HFF-Myc (cell line): ENCODE measurements around the gene ZCCHC18.
"Not testable (repeated sequence)": the region's sequence is repeated elsewhere in the genome, so short reads cannot be mapped to it uniquely, and the experiment has no call there.

Experiments used
- DNase-seq: peaks from one replicate; pipeline ENCODE4 v3.0.0-alpha.2; 2011; ENCODE audit warnings: low read depth; ENCODE audit errors: extremely low read depth
- H3K4me3 ChIP-seq: replicated peaks from 2 replicates; pipeline ENCODE4 v1.5.1; 2011; ENCODE audit warnings: low read depth, mild to moderate bottlenecking, control low read depth, low read length
- CTCF ChIP-seq: IDR thresholded peaks from 2 replicates; pipeline ENCODE4 v1.5.1; 2012; ENCODE audit warnings: mild to moderate bottlenecking, low read depth, low read length, control low read depth; ENCODE audit errors: missing control alignments

ZCCHC18 gene

DNA sequence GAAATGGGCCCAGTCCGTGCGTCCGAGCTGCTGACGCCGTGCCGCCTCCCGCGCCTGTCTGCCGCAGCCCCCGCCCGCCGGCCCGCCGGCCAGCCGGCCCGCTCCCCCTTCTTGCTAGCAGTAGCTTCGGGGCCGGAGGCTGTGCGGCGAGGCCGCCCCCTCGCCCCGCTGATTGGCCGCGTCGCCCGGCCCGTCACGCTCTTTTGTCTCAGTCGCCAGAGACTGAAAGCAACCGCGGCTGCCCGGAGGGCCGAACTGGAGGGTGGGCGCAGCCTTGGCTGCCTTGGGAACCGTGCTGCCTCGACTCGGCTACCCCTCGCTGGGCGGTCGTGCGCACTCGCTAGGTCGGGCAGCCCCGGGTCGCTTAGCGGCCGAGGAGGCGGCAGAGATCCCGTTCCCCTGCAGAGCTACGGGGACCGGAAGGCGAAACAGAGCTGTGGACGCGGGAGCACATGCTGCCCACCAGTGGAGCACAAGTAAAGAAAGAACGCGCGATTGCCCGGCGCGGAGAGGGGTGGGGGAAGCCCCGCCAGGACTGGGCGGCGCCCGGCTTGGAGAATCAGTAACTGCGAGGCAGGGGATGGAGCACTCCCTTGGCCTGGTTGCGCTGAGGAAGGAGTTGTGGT is at the start of gene ZCCHC18:
ZCCHC18 (plus strand) TSS at position 198 of the 626 bp plus-strand sequence. CDS start 1,589 bp downstream, outside the sequence.
- DNase-seq, result no peak
- peak within 1 kb of the TSS; percentile 55 for H3K4me3 ChIP-seq
- no peak for TF ChIP-seq CTCF

DNA sequence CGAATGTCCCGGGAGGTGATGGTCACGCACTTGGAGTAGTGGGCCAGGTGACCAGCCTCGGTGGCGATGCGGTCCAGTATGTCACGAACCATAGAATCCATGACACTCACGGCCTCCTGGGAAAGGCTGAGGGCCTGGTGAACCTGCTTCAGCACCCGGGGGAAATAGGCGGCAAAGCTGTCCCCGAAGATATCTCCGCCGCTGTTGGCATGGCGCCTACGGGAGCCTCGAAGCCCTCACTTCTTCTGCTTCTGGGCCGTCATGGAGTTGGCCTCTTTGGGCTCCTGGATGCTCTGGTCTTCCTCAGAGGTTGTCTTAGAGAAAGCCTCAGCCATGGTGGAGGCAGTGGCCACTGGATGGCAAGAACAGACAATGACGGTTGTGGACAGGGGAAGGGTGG is 49.7 kb upstream of the ZCCHC18 start:
- DNase-seq, H3K4me3 ChIP-seq: not testable (repeated sequence)

- not testable (repeated sequence) for H3K4me3 ChIP-seq, DNase-seq
These were observed 36.4 kb upstream of the ZCCHC18 start, which contains the start of gene TMSB15C for GRCh38 chrX:104075778-104076445. TSS of gene TMSB15C (minus strand) at chrX:104076236.

DNA sequence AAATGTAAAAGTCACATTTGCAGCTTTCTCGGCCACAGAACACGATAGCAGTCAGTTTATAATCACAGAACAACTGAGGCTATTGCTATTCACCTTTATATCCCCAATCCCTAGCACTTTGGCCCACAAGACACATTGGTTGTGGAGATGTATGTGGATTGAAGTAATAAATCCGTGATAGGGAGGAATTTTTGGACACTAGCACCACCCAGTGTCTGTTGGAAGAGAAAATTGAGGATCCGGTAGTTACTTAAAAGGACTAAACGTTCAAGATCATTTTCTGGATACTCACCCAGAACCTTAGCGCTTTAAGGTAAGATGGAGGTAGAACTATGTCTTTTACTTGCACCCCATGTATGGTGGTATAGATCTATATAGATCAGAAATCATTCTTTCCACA is 34.5 kb upstream of the ZCCHC18 start:
- H3K4me3 ChIP-seq, DNase-seq: not testable (repeated sequence)

DNA sequence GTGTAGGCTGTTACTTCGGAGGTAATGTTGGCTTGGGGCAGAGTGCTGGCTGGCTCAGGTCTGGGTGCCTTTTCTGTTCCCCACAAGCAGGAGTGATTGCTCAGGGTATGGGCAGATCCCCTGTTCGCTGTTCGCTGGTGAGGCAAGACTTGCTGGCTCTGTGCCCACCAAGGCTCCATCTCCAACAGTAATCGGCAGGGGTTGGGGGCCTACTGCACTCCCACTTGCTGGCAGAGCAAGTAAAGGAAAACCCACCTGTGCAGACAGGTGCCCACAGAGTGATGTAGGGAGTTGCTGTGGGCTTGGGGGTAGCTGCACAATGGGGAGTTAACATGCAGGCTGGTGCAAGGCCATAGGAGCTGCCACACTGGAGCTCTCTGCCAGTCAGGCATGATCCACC is 28.3 kb upstream of the ZCCHC18 start:
- no peak overlapping the region for H3K4me3 ChIP-seq
- no peak for TF ChIP-seq CTCF
- DNase-seq, result no peak

DNA sequence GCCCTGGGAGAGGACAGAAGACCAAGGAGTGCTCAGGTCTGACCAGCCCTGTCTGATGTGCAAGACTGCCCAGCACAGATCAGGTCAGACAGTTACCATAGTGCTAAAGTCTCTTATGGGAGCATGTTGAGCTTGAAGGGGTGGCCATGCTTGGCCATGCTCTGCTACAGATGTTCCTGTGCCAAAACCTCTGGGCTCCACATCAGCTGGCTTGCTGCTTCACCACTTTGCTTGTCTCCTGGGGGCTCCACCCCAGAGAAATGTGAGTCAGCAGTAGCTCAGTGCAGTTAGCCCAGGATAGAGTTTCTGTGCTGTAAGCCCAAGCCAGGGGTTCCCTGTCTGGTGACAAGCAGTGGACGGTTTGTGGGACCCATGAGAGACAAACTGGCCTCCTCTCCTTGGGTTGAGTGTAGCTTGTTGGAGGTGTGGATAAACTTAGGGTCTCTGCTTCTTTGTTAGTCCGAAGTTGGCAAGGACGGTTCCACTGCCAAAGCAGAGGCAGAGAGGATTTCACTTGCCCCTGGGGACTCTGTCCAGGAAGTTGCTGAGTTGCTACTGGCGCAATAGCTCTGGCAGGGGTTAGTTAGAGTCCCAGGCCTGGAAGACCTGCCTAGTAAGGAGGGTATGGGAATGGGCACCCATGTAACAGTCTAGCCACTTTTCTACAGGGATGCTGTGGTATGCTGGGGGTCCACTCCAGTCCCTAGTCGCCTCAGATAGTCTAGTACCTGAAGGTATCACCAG is 27.6 kb upstream of the ZCCHC18 start:
- no peak for TF ChIP-seq CTCF
- DNase-seq, result no peak
- H3K4me3 ChIP-seq, result no peak overlapping the region

DNA sequence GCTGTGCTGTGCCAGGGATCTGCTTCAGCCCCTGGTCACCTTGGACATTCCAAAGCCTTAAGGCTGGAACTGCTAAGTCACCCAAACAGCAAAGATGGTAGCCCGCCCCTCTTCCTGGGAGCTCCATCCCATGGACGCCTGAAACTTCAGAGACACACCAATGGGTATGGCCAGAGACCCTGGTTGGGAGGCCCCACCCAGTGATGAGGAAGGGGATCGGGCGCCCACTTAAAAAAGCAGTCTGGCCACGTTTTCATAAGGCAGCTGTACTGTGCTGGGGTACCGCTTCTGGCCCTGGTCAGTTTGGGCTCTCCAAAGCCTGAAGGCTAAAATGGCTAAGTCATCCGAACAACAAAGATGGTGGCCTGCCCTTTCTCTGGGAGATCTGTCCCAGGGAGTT is 26.8 kb upstream of the ZCCHC18 start:
- DNase-seq, result no peak
- TF ChIP-seq CTCF, result no peak

GRCh38 chrX:104085919-104086318 is 26.4 kb upstream of the ZCCHC18 start:
- no peak overlapping the region for H3K4me3 ChIP-seq
- DNase-seq, result no peak
- no peak for TF ChIP-seq CTCF

More for the DNA sequence above, 26.8 kb upstream of the ZCCHC18 start:
- H3K4me3 ChIP-seq, result no peak overlapping the region
